GM18867 (cell line): ENCODE data around the gene SRD5A2.
A peak's percentile ranks its signal among the peaks of the same experiment; 100 is the strongest.
"Not testable (repeated sequence)": the region's sequence is repeated elsewhere in the genome, so short reads cannot be mapped to it uniquely, and the experiment has no call there.

ENCODE experiments used
- ATAC-seq: cut with Tn5 transposase; IDR thresholded peaks from one replicate; pipeline ENCODE4 v1.9.1; 2021; ENCODE audit warnings: mild to moderate bottlenecking, moderate library complexity; ENCODE audit not compliant: unreplicated experiment

Gene SRD5A2

GRCh38 chr2:31534636-31535035, 46.1 kb downstream of the SRD5A2 start:
- ATAC-seq: no peak

- ATAC-seq: no peak
Measured at GRCh38 chr2:31533036-31533435, 47.7 kb downstream of the SRD5A2 start.

DNA sequence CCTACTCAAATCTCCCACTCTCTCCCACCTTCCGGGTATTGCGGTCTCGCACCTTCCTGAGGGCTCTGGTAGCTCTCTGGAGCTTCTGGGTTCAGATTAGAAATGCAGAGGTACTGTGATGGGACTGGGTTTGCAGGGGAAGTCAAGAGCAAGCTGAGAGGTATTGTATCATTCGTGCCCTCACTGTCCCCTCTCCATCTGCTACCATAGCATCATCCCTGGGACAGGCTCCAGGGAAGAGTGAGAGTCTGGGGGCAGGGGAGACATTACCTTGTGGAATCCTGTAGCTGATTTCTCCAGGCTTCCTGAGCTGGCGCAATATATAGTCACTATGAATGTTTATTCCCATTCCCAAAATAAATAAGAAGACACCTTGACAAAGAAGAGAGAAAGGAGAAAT, 49.6 kb downstream of the SRD5A2 start:
- ATAC-seq: no peak

DNA sequence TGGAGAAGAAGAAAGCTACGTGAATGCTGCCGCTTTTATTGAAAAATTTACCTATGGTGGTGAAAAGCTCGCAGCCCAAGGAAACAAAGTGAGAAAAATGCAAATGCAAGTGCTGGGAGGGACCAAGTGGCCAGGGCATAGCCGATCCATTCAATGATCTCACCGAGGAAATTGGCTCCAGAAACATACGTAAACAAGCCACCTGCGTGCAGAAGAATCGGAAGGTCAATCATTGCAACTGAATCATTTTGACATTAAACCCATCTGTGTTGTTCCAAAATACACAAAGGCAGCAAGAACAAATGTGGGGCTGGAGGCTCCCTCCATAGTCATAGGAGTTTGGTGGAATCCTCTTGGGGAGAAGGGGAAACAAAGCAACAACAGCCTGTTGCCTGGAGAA, 51.5 kb downstream of the SRD5A2 start:
- ATAC-seq: no peak

DNA sequence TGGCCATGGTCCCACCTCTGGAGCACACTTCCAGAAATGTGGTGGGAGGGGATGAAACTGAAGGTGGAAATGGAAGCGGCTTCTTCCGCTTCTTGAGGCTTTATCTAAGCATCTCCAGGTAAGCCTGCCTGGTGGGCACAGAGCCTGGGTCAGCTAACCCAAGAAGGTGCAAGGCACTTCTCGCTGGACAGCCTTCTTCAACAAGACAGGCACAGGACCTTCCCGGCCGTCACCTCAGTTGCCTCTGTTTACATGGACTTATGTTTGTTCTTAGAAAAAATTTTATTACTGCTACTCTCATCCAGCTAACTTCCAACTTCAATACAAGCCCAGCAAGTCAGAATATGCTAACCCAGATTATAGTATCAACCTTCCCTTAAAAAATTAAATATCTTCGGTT, 51.9 kb downstream of the SRD5A2 start:
- no peak for ATAC-seq

- no peak for ATAC-seq
Measured at GRCh38 chr2:31526946-31527732, 53.6 kb downstream of the SRD5A2 start.

- ATAC-seq: no peak
Measured at GRCh38 chr2:31525876-31526275, 54.9 kb downstream of the SRD5A2 start.

GRCh38 chr2:31524592-31524991, 56.1 kb downstream of the SRD5A2 start:
- no peak for ATAC-seq

DNA sequence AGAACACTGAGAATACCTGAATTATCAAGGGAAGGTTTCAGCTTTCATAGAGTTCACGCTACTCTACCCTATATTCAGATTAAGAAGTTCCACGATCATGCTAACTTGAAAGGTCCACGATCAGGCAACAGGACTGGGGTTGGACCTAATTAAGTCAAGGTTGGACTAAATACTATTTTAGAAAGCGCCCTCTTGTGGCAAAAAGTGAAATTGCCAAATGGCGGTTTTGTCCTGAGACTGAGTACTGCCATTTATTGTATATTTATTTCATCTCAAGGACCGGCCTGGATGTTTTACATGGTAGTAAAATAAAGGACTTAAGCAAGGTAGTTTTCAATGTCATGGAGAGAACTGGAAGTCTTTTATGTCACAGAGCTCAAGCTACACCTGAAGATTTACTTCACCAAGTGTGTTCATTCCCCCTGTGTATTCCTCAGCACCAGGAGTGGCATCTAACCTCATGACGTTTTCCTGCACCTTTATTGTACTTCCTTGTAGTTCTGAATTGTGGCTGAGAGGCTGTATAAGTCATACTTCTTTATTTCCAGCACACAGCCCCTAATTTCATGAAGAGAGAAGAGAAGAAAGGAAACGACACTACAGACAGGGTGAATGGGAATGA, 56.8 kb downstream of the SRD5A2 start:
- ATAC-seq: peak; percentile 65

DNA sequence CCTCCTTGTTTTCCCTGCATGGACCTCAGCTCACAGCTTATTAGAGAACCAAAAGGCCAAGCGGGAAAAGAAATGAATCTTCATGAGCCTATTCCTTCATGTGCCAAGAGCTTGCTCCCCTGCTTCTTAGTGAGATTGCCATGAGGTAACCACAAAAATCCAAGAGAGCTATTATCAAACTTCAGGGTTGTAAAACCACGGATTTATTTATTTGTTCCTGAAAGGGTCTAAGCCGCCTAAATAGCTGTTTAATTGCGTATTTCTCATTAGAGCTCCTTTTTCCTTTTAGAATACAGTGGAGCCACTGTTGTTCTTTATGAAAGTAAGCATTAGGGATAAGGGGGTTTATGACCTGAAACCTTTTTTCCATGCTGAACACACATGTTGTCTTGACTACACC, 58.0 kb downstream of the SRD5A2 start:
- no peak for ATAC-seq

DNA sequence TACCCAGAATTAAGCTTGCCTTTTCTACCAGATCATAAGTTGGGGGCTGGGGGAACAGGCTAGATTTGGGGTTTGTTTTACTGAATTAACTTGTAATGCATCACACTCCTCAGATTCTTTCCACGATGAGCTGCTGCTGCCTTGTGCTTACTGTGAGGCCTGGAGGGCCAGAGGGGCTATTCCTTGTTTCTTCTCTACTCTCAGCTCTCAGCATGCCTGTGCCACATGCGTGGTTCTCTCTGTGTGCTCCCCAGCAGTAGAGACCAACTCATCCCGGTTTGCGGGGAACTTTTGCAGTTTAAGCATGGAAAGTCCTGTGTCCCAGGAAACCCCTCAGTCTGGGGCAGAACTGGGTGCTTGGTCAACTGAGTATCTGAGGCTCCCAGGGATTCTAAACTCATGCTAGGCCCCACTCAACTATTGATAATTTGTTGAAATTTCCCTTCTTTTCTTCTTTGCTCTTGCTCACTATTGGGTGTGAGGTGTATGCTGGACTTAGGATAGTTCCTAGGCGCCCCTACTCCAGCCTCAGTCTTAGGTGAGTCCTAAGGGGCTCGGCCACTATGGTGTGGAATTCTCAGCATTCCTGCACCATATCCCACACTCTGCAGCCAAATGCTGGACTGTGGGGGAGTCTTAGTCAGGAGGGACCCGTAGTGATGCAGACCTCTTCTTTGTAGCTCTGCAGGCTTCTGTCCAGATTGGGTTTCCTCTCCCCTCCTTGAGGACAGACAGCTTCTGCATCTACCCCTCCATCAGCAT, 63.1 kb downstream of the SRD5A2 start:
- ATAC-seq: no peak

DNA sequence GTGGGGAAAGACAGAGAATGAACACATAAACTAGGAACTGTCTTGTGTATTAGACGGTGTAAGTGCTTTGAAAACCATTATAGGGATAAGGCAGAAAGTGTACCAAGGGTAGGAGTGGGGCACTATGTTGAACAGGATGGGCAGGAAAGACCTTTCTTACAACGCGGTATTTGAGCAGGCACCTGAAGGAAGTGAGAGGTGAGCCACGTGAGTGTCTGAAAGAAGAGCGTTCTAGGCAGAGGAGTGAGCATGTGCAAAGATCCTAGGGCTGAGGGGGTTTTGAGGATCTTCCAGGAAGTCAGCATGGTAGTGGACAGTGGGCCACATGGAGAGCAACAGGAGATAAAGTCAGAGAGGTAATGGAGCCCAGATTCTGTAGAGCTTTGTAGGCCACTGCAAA, 65.2 kb downstream of the SRD5A2 start:
- ATAC-seq: no peak

DNA sequence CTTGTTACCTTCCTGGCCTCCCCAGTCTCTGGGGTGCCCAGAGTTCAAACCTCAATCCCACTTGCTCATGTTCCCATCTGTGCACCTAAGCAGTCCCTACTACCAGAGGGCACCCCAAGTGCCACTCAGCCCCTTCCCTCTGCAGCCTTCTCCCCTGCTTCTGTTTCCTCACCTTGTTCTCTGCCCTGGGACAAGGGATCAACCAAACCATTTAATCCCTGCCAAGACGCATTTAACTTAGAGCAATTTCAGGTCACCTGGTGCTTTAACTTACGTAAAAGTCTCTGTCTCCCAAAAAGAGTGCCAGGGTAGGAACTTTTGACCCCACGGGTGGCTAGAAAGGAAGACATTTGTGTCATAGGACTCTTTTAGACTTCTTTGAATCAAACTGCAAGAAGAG, 67.2 kb downstream of the SRD5A2 start:
- no peak for ATAC-seq

DNA sequence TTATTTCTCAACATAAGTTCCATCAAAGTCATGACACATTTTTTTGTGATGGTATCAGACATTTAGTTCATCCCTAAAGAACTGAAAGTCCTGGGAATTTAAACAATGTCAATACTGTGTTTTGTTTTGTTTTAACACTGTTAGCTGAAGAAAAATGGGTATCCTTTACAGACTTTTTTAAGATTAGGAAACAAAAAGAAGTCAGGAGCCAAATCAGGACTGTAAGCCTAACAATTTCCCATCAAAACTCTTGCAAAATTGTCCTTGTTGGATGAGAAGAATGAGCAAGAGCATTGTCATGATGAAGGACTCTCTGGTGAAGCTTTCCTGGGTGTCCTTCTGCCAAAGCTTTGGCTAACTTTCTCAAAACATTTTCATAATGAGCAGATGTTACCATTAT, 69.4 kb downstream of the SRD5A2 start:
- no peak for ATAC-seq

GRCh38 chr2:31505111-31505510, 75.6 kb downstream of the SRD5A2 start:
- ATAC-seq: no peak

- ATAC-seq: no peak
Measured at GRCh38 chr2:31504311-31504710, 76.4 kb downstream of the SRD5A2 start.

DNA sequence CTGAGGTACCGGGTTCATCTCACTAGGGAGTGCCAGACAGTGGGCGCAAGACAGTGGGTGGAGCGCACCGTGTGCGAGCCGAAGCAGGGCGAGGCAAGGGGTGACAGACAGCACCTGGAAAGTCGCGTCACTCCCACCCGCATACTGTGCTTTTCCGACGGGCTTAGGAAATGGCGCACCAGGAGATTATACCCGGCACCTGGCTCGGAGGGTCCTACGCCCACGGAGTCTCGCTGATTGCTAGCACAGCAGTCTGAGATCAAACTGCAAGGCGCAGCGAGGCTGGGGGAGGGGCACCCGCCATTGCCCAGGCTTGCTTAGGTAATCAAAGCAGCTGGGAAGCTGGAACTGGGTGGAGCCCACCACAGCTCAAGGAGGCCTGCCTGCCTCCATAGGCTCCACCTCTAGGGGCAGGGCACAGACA, 84.3 kb downstream of the SRD5A2 start:
- not testable (repeated sequence) for ATAC-seq

DNA sequence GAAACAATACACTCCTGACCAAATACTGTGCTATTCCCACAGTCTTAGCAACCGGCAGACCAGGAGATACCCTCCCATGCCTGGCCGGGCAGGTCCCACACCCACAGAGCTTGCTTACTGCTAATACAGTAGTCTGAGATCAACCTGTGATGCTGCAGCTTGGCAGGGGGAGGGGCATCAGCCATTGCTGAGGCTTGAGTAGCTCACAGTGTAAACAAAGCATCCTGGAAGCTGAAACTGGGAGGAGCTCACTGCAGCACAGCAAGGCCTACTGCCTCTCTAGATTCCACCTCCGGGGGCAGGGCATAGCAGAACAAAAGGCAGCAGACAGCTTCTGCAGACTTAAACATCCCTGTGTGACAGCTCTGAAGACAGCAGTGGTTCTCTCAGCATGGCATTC, 91.4 kb downstream of the SRD5A2 start:
- not testable (repeated sequence) for ATAC-seq

- no peak for ATAC-seq
Measured at GRCh38 chr2:31483246-31483645, 97.5 kb downstream of the SRD5A2 start.

- no peak for ATAC-seq
Measured at GRCh38 chr2:31476511-31477180, 104.1 kb downstream of the SRD5A2 start.

DNA sequence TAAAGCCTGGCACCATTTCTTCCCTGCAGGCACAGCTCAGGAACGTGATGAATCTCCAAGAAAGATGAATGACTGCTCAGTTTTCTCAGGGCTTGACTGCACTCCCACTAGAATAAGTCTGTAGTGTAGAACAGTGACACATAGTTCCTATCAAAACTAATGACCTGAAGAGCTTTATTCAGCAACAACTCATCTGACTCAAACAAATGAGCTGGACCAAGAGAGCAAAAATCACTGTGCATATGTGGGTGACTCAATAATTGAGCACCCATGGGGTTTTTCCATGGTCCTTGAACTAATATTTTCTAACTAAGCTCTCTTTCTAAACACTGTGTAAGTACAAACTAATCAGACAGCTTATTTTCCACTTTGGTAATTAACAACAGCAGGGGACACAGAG, 105.0 kb downstream of the SRD5A2 start:
- no peak for ATAC-seq
